NCI-H2107 (cell line): ENCODE data around the gene SLC34A1.

Source experiments
- DNase-seq: peaks from one replicate; lab custom pipeline; 2025; lab: John Stamatoyannopoulos, UW

Gene SLC34A1

DNA sequence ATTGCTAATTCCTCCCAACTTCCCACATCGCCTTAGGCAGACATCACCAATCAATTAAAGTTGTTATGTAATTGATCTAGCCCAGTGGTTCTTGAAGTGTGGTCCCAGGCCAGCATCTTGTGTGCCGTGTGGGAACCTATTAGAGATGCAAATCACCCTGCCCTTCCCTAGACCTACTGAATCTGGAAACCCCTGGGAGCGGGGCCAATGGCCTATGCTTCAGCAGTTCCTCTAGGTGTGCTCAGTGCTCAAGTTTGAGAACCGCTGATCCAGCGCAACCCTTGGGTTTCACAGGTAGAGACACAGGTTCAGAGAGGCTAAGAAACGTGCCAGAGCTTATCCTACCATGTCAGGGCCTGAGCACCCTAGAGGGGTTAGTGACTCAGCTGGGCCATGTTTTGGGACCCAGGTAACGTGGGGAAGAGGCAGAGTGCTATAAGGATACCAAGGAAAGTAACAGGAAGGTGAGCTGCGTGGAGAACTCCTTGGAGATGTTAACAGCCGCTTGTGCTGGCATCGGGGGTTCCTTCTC is 4.4 kb downstream of the SLC34A1 start:
- no peak for DNase-seq

DNA sequence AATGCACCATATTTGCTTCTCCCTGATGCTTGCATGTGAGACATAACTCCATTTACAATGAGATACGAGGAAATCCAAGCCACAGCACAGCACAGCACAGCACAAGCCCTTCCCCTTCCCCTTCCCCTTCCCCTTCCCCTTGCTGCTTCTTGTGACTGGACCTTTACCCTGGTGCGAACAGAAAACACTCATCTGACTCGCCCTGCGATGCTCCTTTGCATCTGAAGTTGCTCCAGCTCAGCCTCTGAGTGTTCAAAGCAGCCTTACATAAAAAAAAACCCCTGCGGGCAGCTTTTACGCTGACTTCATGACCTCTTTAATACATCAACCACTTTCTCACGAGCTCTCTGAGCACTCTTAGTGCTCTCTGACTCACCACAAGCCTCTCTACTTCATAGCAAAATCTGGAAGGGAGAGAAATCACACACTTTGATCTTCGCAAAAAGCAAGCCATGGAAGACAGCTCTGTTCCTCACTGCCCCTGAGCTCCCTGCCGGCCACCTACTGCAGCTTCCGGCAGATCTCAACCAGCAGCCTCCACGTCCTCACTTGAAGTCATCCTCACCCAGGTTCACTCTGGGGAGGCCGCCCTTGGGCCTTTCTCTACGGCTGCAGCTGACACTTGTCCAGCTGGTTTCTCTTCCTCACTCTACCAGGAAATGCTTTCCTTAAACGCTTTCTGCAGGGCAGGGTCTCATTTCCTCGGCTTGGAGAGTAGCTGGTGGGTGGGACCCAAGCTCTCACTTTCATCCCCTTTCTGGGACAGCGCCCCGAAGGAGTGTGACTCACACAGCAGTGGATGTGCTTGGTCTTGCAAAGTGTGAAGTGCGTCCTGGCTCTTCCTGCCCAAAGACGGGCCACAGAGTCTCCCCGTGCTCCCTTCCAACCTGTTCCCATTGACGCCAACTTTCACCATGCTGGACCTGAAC is 5.3 kb downstream of the SLC34A1 start:
- DNase-seq: no peak

DNA sequence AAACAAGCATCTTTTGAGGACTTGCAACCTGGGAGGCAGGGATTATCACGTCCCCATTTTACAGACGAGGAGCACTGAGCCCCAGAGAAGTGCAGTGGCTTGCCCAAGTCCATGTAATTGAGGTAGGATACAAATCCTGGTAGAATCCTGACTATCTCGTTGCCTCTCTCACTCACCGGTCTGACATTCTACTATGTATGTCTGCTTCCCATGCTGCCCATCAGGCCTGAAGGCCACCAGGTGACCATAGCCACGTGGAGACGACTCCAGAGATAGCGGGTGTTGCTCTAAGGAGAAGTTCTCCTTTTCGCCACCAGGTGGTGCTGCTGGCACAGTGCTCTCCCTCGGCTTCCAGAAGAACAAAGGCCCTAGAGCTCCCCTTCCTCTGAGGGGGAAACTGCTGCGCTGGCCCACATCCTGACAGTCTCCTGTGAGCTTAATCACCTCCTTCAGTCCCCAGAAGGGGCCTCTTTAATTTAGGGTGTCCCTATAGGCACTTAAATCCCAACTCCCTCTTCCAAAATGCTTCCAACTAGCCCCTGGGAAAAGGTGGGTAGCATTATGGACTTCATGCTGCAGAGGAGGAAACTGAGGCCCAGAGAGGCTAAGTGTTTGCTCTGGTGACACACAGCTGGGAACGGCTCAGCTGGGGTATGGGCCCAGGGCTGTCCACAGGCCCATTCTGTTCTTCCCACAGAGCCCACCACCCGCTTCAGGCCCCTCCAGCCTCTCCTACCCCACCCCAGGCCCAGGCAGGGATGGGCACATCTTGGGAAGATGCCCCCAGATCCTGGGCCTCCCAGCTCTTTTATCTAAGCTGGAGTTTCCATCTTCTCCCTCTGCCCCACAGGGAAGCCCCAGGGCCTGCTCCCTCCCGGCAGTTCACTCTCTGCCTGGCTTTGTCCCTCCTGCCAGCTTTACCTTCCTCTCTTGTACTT is 6.4 kb downstream of the SLC34A1 start:
- peak; percentile 57 for DNase-seq

DNA sequence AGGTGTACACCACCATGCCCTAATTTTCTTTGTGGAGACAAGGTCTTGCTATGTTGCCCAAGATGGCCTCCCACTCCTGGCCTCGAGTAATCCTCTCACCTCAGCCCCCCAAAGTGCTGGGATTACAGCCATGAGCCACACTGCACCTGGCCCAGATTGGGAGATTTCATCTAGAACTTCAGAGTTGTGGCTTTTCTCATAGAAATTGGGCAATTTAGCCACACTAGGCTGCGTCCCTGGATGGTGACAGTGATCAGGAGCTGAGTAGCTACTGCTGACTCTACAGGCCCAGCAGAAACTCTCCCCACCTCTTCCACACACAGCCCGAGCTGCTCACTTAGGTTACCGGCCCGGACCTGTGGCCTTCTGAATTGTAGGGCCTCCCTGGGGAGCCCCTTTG is 8.5 kb downstream of the SLC34A1 start:
- DNase-seq: no peak

DNA sequence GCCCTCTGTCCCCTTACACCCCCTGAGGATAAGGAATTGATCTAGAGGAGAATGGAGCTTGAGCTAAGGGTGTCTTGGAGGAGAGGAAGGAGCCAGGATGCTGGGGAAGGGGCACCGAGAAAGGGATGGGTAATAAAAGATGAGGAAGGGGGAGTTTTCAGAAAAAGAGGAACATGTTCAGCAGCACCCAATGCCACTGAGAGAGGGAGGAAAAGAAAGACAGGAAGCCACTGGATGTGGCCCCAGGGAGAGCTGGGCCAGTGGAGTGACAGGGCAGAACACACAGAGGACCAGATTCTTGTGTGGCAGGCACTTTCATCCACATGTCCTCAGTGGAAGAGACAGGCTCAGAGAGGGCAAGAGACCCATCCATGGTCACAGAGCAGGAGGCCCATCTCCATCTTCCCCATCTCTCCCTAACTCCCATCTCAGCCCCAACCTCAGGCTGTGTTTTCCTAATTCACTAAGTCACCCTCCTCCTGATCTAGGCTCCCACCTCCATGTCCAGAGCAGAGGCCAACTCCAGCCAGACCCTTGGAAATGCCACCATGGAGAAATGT is 9.1 kb downstream of the SLC34A1 start:
- no peak for DNase-seq

DNA sequence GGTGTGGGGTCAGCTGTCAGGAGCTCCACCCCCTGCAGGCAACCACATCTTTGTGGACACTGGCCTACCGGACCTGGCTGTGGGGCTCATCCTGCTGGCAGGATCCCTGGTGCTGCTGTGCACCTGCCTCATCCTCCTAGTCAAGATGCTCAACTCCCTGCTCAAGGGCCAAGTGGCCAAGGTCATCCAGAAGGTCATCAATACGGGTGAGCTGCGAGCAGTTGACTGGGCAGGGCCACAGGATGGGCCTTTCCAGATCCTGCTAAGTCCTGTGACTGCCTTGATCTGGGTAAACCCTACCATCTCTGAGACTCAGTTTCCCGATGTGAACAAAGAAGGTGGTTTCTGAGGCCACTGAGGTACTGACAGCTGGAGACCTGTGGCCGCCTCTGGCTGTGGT is 9.8 kb downstream of the SLC34A1 start:
- DNase-seq: no peak

DNA sequence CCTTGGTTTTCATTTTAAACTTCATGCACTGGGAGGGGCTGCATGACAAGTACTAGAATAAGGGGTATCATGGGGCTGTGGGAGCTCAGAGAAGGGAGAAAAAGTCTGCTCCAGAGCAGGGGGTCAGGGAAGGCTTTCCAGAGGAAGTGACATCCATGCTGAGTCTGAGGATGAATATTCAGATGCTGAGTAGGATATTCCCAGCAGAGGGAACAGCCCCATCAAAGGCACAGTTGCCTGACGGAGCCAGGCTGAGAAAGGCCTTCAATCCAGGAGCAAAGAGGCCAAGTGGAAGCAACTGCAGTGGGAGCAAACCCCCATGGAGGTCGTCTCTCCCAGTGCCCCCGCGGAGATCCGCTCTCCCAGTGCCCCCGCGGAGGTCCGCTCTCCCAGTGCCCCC is 11.8 kb downstream of the SLC34A1 start:
- DNase-seq: no peak

DNA sequence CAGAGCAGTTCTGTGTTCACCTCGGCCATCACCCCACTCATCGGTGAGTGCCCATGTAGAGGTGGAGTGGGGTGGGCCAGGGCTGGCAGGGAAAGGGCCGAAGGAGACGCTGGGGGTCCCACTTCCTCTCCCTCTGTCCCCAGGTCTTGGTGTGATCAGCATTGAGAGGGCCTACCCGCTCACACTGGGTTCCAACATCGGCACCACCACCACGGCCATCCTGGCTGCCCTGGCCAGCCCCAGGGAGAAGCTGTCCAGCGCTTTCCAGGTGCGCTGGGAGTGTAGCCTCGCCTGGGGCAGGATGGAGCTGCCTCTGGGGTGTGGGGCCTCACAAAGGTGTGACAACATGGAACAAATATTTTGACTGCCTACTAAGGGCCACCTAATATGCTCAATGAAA is 12.6 kb downstream of the SLC34A1 start:
- no peak for DNase-seq

DNA sequence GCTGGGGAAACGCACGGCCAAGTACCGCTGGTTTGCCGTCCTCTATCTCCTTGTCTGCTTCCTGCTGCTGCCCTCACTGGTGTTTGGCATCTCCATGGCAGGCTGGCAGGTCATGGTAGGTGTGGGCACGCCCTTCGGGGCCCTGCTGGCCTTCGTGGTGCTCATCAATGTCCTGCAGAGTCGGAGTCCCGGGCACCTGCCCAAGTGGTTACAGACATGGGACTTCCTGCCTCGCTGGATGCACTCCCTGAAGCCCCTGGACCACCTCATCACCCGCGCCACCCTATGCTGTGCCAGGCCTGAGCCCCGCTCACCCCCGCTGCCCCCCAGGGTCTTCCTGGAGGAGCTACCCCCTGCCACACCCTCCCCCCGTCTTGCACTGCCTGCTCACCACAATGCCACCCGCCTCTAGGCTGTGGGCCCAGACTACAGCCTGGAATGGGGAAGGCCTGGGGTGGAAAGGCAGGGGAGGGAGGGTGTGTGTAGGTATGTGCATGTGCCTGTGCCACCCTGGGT is 13.7 kb downstream of the SLC34A1 start:
- no peak for DNase-seq

DNA sequence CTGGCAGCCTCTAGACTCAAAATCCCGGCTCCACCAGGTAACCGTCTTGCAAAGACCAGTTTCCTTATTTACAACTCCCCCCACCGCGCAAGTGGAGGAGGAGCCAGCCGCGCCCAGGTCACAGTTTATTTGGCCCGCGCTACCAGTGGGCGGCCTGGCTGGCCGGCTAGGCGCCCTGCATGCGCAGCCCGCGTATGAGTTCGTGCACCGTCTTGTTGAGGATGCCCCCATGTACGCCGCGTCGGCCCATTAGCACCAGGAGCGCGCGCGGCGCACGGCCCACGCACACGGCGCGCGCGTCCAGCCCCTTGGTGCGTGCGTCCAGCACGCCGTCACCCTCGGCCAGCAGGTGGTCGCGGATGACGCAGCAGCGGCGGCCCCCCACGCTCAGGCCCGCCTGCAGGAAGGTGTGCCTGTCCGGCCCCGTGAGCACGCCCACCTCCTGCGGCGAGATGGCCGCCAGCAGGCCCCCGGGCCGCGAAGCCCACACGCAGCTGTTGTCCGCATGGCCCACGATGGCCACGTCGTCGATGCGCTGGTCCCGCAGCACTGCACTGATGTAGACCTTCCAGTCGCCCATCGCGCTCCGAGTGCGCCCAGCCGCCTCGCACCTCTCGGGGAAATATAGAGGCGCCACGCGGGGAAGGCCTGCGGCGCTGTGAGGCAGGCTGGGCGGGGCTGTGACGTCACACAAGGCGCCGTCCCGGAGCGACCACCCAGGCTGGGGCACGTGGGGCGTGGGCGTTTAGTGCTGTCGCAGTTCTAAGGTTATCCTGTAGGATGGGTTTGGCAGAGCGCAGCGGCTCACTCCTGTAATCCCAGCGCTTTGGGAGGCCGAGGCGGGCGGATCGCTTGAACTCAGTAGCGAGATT is 16.0 kb downstream of the SLC34A1 start, which contains the start of gene PFN3:
PFN3 (minus strand) TSS at position 665 of the 872 bp plus-strand sequence; CDS start at position 580, 85 bp downstream.
- DNase-seq: no peak

DNA sequence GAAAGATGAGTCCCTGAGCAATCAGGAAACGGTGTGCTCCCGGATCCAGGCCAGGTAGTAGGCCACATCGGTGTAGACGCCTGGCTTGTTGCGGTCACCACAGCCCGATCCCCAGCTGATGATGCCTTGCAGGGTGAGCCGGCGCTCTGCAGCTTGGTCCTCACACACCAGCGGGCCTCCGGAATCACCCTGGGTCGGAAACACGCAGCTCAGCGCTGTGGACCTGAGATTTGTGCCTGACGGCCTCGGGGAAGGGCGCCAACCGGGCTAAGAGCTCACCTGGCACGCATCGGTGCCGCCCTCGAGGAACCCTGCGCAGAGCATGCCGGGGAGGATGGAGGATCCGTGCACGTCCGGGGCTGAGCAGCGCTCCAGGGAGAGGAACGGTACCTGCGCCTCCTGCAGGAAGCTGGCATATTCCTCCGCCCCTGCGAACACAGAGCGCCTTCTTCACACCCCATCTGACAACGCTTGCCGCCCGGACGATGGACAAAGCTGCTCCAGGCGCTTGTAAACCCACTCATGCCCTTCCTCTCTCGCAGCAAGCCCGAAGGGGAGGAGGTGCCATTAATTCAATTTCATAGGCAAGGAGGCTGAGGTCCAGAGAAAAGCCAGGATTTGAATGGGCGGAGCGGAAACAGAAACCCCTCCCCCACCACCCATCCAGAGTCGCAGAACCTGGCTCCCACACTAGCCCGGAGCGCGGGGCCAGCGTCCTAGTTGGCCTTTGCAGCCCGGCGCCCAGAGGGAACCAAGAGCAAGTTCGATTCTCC is 18.2 kb downstream of the SLC34A1 start:
- peak; percentile 30 for DNase-seq

DNA sequence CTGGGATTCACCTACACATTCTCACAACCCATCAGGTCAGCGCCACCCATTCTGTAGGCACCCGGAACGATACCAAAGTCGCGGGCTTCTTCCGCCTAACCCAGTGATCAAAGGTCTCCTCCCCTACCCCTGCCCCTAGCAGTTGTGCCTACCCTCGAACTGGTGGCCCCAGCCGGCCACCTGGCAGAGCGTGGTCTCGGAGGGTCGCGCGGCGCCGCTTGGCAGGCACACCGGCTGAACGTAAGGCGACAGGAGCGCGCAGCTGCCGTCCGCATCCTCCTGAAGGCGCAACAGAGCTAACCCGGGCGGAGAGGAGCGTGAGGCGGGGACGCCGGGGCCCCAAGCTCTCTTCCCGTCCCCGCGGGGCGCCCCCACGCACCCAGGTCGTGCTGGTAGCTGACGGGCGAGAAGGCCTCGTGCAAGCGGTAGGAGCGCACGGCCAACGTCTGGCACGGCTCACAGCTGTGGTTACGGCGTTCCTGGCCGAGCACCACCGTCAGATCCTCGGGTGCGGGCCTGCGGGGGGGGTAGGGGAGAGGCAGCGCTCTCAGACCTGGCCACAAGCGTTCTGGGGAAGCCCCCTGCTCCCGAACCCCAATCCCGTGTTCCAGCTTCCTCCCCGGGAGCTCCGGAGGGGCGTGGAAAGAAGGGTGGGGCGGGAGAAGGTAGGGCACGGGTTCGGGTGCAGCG is 19.0 kb downstream of the SLC34A1 start:
- no peak for DNase-seq

DNA sequence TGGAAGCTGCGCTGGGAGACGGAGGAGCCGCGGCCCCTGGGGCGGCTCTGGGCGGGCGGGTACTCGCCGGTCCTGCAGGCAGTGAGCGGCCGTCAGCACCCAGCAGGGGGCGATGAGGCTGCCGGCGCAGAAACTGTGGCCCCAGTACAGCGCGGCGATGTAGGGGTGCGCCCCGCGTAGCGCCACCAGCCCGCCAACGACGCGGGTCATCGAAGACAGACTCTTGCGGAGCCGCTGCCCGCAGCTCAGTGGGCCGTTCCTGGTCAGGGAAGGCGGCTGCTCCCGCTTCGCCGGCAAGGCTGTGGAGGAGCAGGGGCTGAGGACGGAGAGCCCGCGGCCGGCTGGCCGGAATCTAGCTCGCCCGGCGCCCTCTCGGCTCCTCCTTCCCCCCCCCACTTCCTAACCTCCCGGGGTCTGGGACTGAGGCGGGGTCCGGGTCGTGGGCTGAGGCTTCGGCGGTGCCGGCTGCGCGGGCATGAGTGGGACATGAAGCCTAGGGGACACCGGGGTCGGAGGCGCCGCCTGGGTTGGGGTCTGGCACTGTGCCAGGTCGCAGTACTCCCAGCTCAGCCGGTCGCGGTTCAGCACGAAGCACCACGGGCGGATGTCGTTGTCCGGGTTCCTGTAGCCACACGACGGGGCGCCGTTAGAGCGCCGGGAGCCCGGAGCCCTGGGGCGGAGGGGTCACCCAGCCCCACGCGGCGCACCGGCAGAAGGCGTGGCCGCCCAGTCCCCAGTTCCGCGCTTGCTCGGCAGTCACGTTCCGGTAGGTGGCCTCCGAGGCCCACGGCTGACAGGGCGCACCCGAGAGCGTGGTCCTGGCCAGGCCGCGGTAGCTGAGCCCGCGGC is 19.8 kb downstream of the SLC34A1 start:
- DNase-seq: peak; percentile 12

DNA sequence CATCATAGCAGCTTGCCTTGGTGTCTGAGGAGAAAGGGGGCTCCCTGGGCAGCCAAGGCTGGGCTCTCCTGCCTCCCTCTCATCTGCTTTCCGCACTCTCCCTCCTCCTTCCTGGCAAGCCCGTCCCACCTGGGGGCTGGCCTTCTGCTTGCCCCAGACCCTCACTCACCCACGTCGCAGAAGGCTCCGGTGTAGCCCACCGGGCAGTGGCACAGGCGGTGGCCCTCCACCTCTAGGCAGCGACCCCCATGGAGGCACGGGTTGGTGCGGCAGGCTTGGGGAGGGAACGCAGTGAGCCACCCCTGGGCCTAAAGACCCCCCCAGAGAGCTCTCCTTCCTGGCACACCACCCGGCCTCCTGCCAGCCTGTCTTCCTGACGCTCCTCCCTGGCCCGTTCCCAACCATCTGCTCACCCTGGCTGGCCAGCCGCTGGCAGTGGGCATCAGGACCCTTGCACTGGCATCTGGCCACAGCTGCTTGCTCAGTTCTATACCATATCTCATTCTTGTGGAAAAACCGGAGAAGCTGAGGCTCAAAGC is 20.5 kb downstream of the SLC34A1 start:
- DNase-seq: no peak

DNA sequence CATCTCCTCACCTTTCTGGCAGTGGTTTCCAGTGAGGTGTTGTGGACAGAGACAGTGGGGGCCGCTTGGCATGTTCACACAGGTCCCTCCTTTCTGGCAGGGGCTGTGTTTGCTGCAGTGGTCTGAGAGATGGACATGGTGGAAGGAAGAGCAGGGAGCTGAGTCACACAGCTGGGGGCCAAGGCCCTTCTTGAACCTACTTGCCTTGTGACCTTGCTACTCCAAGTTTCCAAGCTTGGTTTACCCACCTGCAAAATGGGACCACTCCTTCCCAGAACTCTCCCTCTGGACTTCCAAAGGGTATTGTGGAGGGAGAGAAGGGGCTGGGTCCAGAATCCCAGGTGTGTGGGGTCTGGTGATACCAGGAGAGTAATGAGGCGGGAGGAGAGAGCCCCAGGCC is 21.1 kb downstream of the SLC34A1 start:
- no peak for DNase-seq

DNA sequence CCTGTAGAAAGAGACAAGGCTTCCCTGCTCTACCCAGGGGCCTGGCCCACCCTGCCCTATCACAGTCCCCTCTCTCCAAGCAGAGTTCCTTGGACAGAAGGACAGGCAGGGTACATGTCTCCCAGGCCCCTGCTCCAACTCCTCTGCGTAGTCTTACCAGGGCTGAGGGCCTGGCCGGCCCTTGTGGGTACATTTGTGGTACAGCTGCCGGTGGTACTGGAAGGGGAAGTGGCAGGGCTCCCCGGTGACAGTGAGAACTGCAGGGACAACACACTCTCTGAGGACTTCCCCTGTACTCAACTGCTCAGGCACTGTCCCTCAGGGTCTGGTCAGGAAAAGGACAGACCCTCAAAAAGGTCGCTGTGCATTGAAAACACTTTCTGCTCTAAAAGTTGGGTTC is 21.6 kb downstream of the SLC34A1 start:
- no peak for DNase-seq

DNA sequence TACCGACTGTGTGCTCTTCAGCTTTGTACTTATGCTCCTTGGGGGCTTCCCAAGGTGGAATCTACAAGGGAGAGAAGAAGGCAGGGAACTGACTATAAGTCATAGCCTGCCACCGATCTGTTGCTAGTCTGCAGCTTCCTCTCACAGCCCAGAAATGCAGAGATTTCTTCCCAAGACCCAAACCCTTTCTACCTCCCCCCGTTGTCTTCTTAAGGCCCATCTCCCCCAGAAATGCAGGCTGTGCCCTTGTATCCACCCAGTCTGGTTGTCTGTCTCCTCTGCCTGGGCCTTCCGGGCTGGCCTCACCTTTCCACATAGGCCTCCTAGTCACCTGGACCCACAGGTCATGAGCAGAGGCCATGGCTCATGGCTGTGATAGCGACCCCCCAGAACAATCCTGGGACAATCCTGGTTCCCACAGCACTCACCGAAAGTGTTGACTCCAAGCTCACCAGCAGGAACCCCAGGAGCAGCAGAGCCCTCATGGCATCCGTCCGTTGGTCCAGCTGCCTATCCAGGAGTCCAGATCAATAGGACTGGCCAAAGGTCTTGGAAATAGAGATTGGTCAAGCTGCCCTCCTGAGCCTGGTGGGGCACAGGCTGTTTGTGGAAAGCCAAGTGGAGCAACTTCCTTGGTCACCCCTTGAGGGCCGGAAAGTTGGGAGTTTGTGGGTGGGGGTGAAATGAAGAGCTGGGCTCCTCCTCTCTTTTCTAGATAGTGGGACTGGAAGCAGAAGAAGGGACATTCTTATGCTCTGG is 25.0 kb downstream of the SLC34A1 start, which contains the start of gene F12:
F12 (minus strand) TSS at position 522 of the 759 bp plus-strand sequence; CDS start at position 485, 37 bp downstream.
- no peak for DNase-seq
